OCI-LY1 (cell line): Measurements from ENCODE around the gene NECTIN1.

Source experiments
- H2AFZ ChIP-seq: fragments of 200-600 bp; sonication (generic), shearing (Covaris generic); 2 replicates; pipeline ENCODE4 v1.6.0; 2014; ENCODE audit warnings: antibody characterized with exemption, mild to moderate bottlenecking, low read length
- H3F3A ChIP-seq: fragments of 200-600 bp; sonication (generic), shearing (Covaris generic); 2 replicates; pipeline ENCODE4 v1.6.0; 2014; ENCODE audit warnings: mild to moderate bottlenecking, antibody characterized with exemption, low read length, moderate library complexity; ENCODE audit not compliant: insufficient read depth
- H3K27ac ChIP-seq: fragments of 200-600 bp; sonication (generic); 2 replicates; pipeline ENCODE4 v1.5.1; 2014; ENCODE audit warnings: low read length, mixed run types, mild to moderate bottlenecking, low read depth; ENCODE audit not compliant: poor library complexity, severe bottlenecking
- H3K27me3 ChIP-seq: fragments of 200-600 bp; sonication (generic); 2 replicates; pipeline ENCODE4 v1.6.0; 2014; ENCODE audit warnings: antibody characterized with exemption, mild to moderate bottlenecking, low read length, moderate library complexity; ENCODE audit not compliant: insufficient read depth
- H3K36me3 ChIP-seq: fragments of 200-600 bp; sonication (generic); 2 replicates; pipeline ENCODE4 v1.6.1; 2014; ENCODE audit warnings: mild to moderate bottlenecking, antibody characterized with exemption, low read length, moderate library complexity, mixed read lengths; ENCODE audit not compliant: insufficient read depth
- H3K4me1 ChIP-seq: fragments of 200-600 bp; sonication (generic); 2 replicates; pipeline ENCODE4 v1.5.1; 2014; ENCODE audit warnings: mild to moderate bottlenecking, low read length, moderate library complexity; ENCODE audit not compliant: insufficient read depth, severe bottlenecking
- H3K4me2 ChIP-seq: fragments of 200-600 bp; sonication (generic), shearing (Covaris generic); 2 replicates; pipeline ENCODE4 v1.6.1; 2014; ENCODE audit warnings: low read length
- H3K4me3 ChIP-seq: fragments of 200-600 bp; sonication (generic); 2 replicates; pipeline ENCODE4 v1.5.1; 2014; ENCODE audit warnings: low read length, low read depth, mild to moderate bottlenecking, mixed read lengths; ENCODE audit not compliant: poor library complexity, severe bottlenecking
- H3K79me2 ChIP-seq: fragments of 200-600 bp; shearing (Covaris generic); 2 replicates; pipeline ENCODE4 v1.6.1; 2016; ENCODE audit warnings: mixed run types, low read length, mixed read lengths; ENCODE audit not compliant: insufficient read depth
- H3K9ac ChIP-seq: fragments of 200-600 bp; sonication (generic), shearing (Covaris generic); 2 replicates; pipeline ENCODE4 v1.6.1; 2014; ENCODE audit warnings: mild to moderate bottlenecking, low read length, mixed read lengths
- H3K9me2 ChIP-seq: fragments of 200-600 bp; sonication (generic), shearing (Covaris generic); 2 replicates; pipeline ENCODE4 v1.6.1; 2014; ENCODE audit warnings: low read depth, mild to moderate bottlenecking, low read length, mixed read lengths
- H3K9me3 ChIP-seq: fragments of 200-600 bp; shearing (Covaris generic); 2 replicates; pipeline ENCODE4 v1.6.1; 2014; ENCODE audit warnings: low read length, mixed read lengths
- H4K20me1 ChIP-seq: fragments of 200-600 bp; sonication (generic), shearing (Covaris generic); 2 replicates; pipeline ENCODE4 v1.6.0; 2016; ENCODE audit warnings: mild to moderate bottlenecking, low read length; ENCODE audit not compliant: insufficient read depth
- EZH2 ChIP-seq: fragments of 200-600 bp; sonication (generic), shearing (Covaris generic); IDR thresholded peaks from 2 replicates; pipeline ENCODE4 v1.8.0; 2017; ENCODE audit warnings: borderline replicate concordance, mixed run types, mild to moderate bottlenecking, antibody characterized with exemption, low read length, moderate library complexity, mixed read lengths
- TF ChIP-seq, protein P1 (sequence below): fragments of 200-600 bp; sonication (generic), shearing (Covaris generic); IDR thresholded peaks from 2 replicates; pipeline ENCODE4 v1.5.1; 2017; ENCODE audit warnings: mild to moderate bottlenecking, antibody characterized with exemption, low read length, moderate library complexity, mixed read lengths

The NECTIN1 gene

DNA sequence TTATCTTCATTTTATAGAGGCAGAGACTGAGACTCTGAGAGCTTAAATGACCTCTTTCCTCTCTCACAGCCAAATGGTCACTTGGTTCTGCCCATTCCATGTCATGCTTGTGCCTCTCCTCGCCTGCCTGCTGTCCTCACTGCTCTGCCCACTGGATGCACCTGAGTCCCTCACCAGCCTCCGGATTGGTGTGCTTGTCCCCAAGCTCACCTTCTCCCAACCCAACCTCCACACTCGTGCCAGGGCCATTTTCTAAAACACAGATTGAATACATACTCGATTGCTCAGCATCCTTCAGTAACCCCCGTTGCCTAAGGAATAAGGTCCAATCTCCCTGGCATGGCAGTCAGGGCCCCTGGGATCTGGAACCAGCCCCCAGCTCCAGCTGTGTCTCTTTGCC, 28.4 kb upstream of the NECTIN1 start:
- H3K79me2 ChIP-seq = no peaks in the 10 kb centered on the region
- H3K9ac ChIP-seq = no peak overlapping the region
- no peak overlapping the region for H3K27ac ChIP-seq
- H3K4me1 ChIP-seq = no peaks in the 10 kb centered on the region
- no peaks in the 10 kb centered on the region for H3K36me3 ChIP-seq
- no peaks in the 10 kb centered on the region for H4K20me1 ChIP-seq
- TF ChIP-seq EZH2 = no peak
- TF ChIP-seq, protein P1, sequence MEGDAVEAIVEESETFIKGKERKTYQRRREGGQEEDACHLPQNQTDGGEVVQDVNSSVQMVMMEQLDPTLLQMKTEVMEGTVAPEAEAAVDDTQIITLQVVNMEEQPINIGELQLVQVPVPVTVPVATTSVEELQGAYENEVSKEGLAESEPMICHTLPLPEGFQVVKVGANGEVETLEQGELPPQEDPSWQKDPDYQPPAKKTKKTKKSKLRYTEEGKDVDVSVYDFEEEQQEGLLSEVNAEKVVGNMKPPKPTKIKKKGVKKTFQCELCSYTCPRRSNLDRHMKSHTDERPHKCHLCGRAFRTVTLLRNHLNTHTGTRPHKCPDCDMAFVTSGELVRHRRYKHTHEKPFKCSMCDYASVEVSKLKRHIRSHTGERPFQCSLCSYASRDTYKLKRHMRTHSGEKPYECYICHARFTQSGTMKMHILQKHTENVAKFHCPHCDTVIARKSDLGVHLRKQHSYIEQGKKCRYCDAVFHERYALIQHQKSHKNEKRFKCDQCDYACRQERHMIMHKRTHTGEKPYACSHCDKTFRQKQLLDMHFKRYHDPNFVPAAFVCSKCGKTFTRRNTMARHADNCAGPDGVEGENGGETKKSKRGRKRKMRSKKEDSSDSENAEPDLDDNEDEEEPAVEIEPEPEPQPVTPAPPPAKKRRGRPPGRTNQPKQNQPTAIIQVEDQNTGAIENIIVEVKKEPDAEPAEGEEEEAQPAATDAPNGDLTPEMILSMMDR = no peak
- H3K4me3 ChIP-seq = no peak overlapping the region
- H3K9me3 ChIP-seq = no peaks in the 10 kb centered on the region
- H3K4me2 ChIP-seq = no peak overlapping the region
- no peaks in the 10 kb centered on the region for H3F3A ChIP-seq
- no peaks in the 10 kb centered on the region for H3K9me2 ChIP-seq
- no peaks in the 10 kb centered on the region for H3K27me3 ChIP-seq
- H2AFZ ChIP-seq = no peak overlapping the region

DNA sequence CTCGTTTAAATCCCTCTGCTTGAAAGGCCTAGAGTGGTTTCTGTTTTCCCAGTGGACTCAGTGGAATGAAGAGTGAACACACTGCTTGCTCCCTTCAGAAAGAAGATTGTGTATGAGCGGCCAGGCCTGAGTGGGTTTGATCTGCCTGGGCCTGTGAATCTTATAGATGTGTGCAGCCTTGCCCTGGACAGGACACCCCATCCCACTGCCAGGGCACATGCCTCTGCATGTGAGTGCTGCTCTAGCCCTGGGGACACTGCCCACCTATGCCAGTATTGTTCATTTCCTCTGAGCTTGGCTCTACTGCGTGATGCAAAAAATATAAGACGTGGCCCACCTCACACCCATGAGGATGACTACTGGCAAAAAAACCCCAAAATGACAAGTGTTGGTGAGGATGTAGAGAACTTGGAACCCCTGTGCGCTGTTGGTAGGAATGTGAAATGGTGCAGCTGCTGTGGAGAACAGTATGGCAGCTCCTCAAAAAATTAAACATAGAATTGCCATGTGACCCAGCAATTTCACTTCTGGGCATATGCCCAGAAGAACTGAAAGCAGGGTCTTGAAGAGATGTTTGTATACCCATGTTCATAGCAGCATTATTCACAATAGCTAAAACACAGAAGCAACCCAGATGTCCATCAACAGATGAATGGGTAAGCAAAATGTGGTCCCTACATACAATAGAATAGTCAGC, 27.3 kb upstream of the NECTIN1 start:
- H4K20me1 ChIP-seq = no peaks in the 10 kb centered on the region
- no peak overlapping the region for H2AFZ ChIP-seq
- H3K9ac ChIP-seq = no peak overlapping the region
- no peaks in the 10 kb centered on the region for H3K36me3 ChIP-seq
- no peak overlapping the region for H3K4me2 ChIP-seq
- H3K79me2 ChIP-seq = no peaks in the 10 kb centered on the region
- H3K27ac ChIP-seq = no peak overlapping the region
- no peaks in the 10 kb centered on the region for H3F3A ChIP-seq
- no peak overlapping the region for H3K4me3 ChIP-seq
- no peaks in the 10 kb centered on the region for H3K27me3 ChIP-seq
- TF ChIP-seq, protein P1 = no peak
- no peak for TF ChIP-seq EZH2
- H3K4me1 ChIP-seq = no peaks in the 10 kb centered on the region
- H3K9me2 ChIP-seq = no peaks in the 10 kb centered on the region
- H3K9me3 ChIP-seq = no peaks in the 10 kb centered on the region

DNA sequence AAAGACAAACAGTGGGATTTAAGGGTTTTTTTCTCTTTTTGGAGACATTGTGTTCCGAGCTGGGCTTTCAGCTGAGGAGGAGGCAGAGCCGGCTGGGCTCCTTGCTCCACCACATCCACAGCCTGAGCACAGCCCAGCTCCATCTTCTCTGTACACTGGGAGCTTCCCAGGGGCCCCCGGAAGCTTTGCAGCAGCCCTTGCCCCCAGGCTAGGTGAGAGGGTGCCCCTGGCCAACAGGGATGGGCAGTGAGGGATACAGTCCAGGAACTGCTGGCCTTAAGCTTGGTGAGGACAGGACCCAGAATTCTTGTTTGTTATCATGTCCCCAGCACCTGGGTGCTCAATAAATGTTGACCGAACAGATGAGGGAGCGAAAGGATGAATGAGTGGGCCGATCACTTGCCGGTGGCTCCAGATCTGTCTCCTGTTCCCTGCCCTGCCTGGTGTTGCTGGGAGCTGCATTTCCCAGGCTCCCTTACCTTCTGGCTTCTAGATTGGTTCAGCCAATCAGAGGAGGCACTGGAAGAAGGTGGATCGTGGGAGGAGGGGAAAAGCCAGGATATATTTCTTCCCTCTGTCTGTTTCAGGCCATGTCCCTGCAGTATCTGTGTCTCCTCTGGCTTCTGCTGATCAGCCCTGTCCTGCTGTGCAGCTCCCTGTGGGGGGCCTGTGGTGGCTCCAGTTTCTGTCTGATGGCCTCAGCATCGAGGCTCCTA, 26.5 kb upstream of the NECTIN1 start:
- H3K4me1 ChIP-seq = no peaks in the 10 kb centered on the region
- H3K27me3 ChIP-seq = no peaks in the 10 kb centered on the region
- no peak overlapping the region for H3K4me3 ChIP-seq
- H3F3A ChIP-seq = no peaks in the 10 kb centered on the region
- H4K20me1 ChIP-seq = no peaks in the 10 kb centered on the region
- no peaks in the 10 kb centered on the region for H3K9me3 ChIP-seq
- no peak overlapping the region for H2AFZ ChIP-seq
- H3K9ac ChIP-seq = no peak overlapping the region
- H3K27ac ChIP-seq = no peak overlapping the region
- no peaks in the 10 kb centered on the region for H3K9me2 ChIP-seq
- no peak overlapping the region for H3K4me2 ChIP-seq
- no peaks in the 10 kb centered on the region for H3K36me3 ChIP-seq
- TF ChIP-seq, protein P1 = no peak
- TF ChIP-seq EZH2 = no peak
- H3K79me2 ChIP-seq = no peaks in the 10 kb centered on the region
